Measurements from ENCODE around the gene RNF123.

DNA sequence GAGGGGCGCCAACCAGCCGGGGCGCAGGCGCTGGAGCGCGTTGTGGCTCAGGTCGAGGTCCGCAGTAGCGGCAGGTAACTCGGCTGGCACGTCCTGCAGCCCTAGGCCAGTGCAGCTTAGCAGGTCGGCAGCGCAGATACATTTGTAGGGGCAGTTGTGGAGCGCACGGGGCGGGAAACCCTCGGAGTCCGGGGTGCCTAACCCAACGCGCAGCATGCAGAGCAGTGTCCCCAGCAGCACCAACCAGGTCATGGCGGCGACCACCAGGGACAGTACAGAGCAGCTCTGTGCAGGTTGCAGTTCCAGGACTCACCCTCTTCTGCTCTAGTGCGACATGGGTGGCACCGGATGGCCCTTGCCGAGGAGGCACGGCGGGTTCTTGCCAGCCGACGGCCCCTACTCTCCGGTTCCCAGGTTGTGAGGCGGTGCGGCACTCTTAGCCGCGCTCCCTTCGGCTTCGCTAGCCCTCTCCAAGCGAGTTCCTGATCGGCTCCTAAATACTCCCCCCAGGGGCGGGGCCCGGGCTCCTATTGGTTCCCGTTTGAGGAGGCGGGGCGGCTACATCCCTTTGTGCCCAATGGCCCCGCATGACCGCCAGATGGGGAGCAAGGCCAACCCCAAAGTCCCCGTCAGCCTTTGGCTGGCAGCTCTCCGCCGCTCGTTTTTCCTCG, 30.0 kb downstream of the RNF123 start, which contains the start of gene AMIGO3:
- TF ChIP-seq ZFP30 (CRISPR knock-in tag; IDR thresholded peaks at IDR 0.05) (no peak), TCF4 (CRISPR knock-in tag; IDR thresholded peaks at IDR 0.05; ENCODE audit: borderline replicate concordance) (no peak; the same call in 1 of the 2 replicates), RARB (CRISPR knock-in tag; IDR thresholded peaks at IDR 0.05) (no peak)
